Fibroblast of mammary gland (primary cell): ENCODE results near the gene SPOCK3.

Experiments used
- DNase-seq: peaks from one replicate; pipeline ENCODE4 v3.0.0-alpha.2; 2010; ENCODE audit warnings: low read depth
- H3K4me3 ChIP-seq: 2 replicates; pipeline ENCODE4 v1.5.1; 2011; ENCODE audit warnings: low read depth, mild to moderate bottlenecking, low read length, moderate library complexity; ENCODE audit not compliant: control insufficient read depth
- CTCF ChIP-seq: conservative IDR thresholded peaks from 2 replicates; pipeline ENCODE4 v1.5.1; 2011; ENCODE audit warnings: low read depth, low read length, inconsistent platforms; ENCODE audit not compliant: control insufficient read depth, insufficient read depth

SPOCK3 gene

GRCh38 chr4:167020410-167020809, 213.9 kb downstream of the SPOCK3 start:
- TF ChIP-seq CTCF = peak; percentile 32
- H3K4me3 ChIP-seq = no peak overlapping the region
- DNase-seq = no peak

- DNase-seq = no peak
- no peak for TF ChIP-seq CTCF
Measured at GRCh38 chr4:167014944-167015343, 219.3 kb downstream of the SPOCK3 start.

GRCh38 chr4:167003326-167003725, 231.0 kb downstream of the SPOCK3 start:
- no peak for TF ChIP-seq CTCF

More at GRCh38 chr4:167014944-167015343, 219.3 kb downstream of the SPOCK3 start:
- H3K4me3 ChIP-seq = no peak overlapping the region

GRCh38 chr4:167000141-167000852, 234.0 kb downstream of the SPOCK3 start:
- DNase-seq = no peak
- TF ChIP-seq CTCF = no peak
- no peak overlapping the region for H3K4me3 ChIP-seq

More at GRCh38 chr4:167003326-167003725, 231.0 kb downstream of the SPOCK3 start:
- H3K4me3 ChIP-seq = no peak overlapping the region
- no peak for DNase-seq

GRCh38 chr4:166996216-166996615, 238.1 kb downstream of the SPOCK3 start:
- DNase-seq = no peak
- no peak overlapping the region for H3K4me3 ChIP-seq
- no peak for TF ChIP-seq CTCF

GRCh38 chr4:166994686-166995085, 239.6 kb downstream of the SPOCK3 start:
- no peak for DNase-seq
- no peak for TF ChIP-seq CTCF
- H3K4me3 ChIP-seq = no peak overlapping the region
